NAMALWA (cell line): ENCODE results near the gene PRSS37.

ENCODE experiments used
- DNase-seq: peaks from one replicate; pipeline ENCODE4 v3.0.0-alpha.2; 2015; ENCODE audit warnings: low spot score

PRSS37 gene

DNA sequence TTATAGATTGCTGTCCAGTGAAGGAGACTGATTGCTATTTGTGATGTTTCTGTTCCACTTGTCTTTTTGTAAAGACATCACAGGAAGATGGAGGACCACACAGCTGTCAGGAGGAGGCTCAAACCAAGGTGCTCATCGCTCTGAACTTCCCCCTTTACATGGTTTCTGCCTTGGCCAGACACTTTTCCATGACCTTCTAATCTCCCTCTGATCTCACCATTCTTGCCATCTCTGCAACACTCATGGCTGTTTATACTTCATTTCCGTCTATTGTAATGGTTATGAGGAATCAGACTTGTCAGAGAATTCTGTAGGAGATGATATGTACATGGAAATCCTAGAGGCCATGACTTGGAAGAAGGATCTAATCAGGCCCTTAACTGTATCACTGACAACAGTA lies 53.0 kb downstream of the PRSS37 start:
- DNase-seq = no peak
